Mesenchymal stem cell (in vitro differentiated cells and primary cell): ENCODE results near the gene SLIT3.

Experiments used
- DNase-seq: peaks from one replicate; pipeline ENCODE4 v3.0.0-alpha.2; 2013
- H2AFZ ChIP-seq: one replicate; pipeline ENCODE4 v1.6.1; 2013; ENCODE audit warnings: low read depth, mild to moderate bottlenecking, control low read depth, inconsistent platforms, low read length, moderate library complexity
- H2AK5ac ChIP-seq: 2 replicates; pipeline ENCODE4 v1.6.1; 2013; ENCODE audit warnings: low read length, moderate library complexity, mild to moderate bottlenecking, inconsistent platforms; ENCODE audit not compliant: severe bottlenecking
- H2BK120ac ChIP-seq: one replicate; pipeline ENCODE4 v1.6.1; 2013; ENCODE audit warnings: low read depth, mild to moderate bottlenecking, inconsistent platforms, low read length, moderate library complexity
- H2BK12ac ChIP-seq, 2 experiments: one replicate each; pipeline ENCODE4 v1.6.1; 2013; ENCODE audit warnings: inconsistent platforms in 2 of 2, low read length in 2 of 2, mild to moderate bottlenecking in 2 of 2, moderate library complexity in 2 of 2, control low read depth in 1 of 2
- H2BK15ac ChIP-seq: one replicate; pipeline ENCODE4 v1.6.1; 2013; ENCODE audit warnings: mild to moderate bottlenecking, low read depth, inconsistent platforms; ENCODE audit not compliant: poor library complexity, severe bottlenecking
- H2BK5ac ChIP-seq: 2 replicates; pipeline ENCODE4 v1.6.1; 2013; ENCODE audit warnings: low read depth, mild to moderate bottlenecking, low read length, control low read depth, inconsistent platforms; ENCODE audit not compliant: poor library complexity, severe bottlenecking
- H3K14ac ChIP-seq, 2 experiments: one replicate each; pipeline ENCODE4 v1.6.1; 2013; ENCODE audit warnings: inconsistent platforms in 2 of 2, low read length in 2 of 2, control low read depth in 1 of 2, mild to moderate bottlenecking in 1 of 2, moderate library complexity in 1 of 2
- H3K18ac ChIP-seq, 2 experiments: one replicate each; pipeline ENCODE4 v1.6.1; 2013; ENCODE audit warnings: inconsistent platforms in 2 of 2, low read length in 2 of 2, control low read depth in 1 of 2, low read depth in 1 of 2, mild to moderate bottlenecking in 1 of 2
- H3K23ac ChIP-seq, 2 experiments: one replicate each; pipeline ENCODE4 v1.6.1; 2013; ENCODE audit warnings: inconsistent platforms in 2 of 2, low read length in 2 of 2, mild to moderate bottlenecking in 2 of 2, moderate library complexity in 2 of 2, control low read depth in 1 of 2
- H3K27ac ChIP-seq: 2 replicates; pipeline ENCODE4 v1.5.1; 2013; ENCODE audit warnings: mild to moderate bottlenecking, moderate library complexity, low read length, control low read depth, inconsistent platforms; ENCODE audit not compliant: poor library complexity, severe bottlenecking
- H3K27me3 ChIP-seq, 2 experiments: 2 replicates each; pipeline versions ENCODE4 v1.6.1 to v1.7.0; 2013; ENCODE audit warnings: low read length in 2 of 2, mild to moderate bottlenecking in 2 of 2, moderate library complexity in 2 of 2, control low read depth in 1 of 2, inconsistent platforms in 1 of 2; ENCODE audit not compliant: control insufficient read depth in 1 of 2, insufficient read depth in 1 of 2
- H3K36me3 ChIP-seq, 2 experiments: 2 replicates each; pipeline versions ENCODE4 v1.6.1 to v1.7.0; 2013; ENCODE audit warnings: low read length in 2 of 2, control low read depth in 1 of 2, inconsistent platforms in 1 of 2, low read depth in 1 of 2, mild to moderate bottlenecking in 1 of 2; ENCODE audit not compliant: insufficient read depth in 2 of 2, control insufficient read depth in 1 of 2
- H3K4ac ChIP-seq, 2 experiments: one replicate each; pipeline ENCODE4 v1.6.1; 2013; ENCODE audit warnings: inconsistent platforms in 2 of 2, low read length in 2 of 2, mild to moderate bottlenecking in 2 of 2, moderate library complexity in 2 of 2, control low read depth in 1 of 2, low read depth in 1 of 2
- H3K4me1 ChIP-seq: 2 replicates; pipeline ENCODE4 v1.6.1; 2013; ENCODE audit warnings: low read depth, low read length, control low read depth; ENCODE audit not compliant: control insufficient read depth, insufficient read depth
- H3K4me2 ChIP-seq: 2 replicates; pipeline ENCODE4 v1.6.1; 2013; ENCODE audit warnings: low read length, mild to moderate bottlenecking, inconsistent platforms; ENCODE audit not compliant: poor library complexity, severe bottlenecking
- H3K4me3 ChIP-seq, 2 experiments: 2 replicates each; pipeline versions ENCODE4 v1.5.1 to v1.7.0; 2013; ENCODE audit warnings: low read length in 2 of 2, mild to moderate bottlenecking in 2 of 2, control low read depth in 1 of 2, low read depth in 1 of 2; ENCODE audit not compliant: insufficient read depth in 1 of 2
- H3K79me1 ChIP-seq: replicated peaks from 2 replicates; pipeline ENCODE4 v1.6.1; 2013; ENCODE audit warnings: mild to moderate bottlenecking, control low read depth, low read length, inconsistent platforms; ENCODE audit not compliant: poor library complexity, severe bottlenecking
- H3K9ac ChIP-seq: 2 replicates; pipeline ENCODE4 v1.7.0; 2013; ENCODE audit warnings: mild to moderate bottlenecking, low read length, moderate library complexity
- H3K9me3 ChIP-seq: 2 replicates; pipeline ENCODE4 v1.7.0; 2013; ENCODE audit warnings: mild to moderate bottlenecking, low read length; ENCODE audit not compliant: control insufficient read depth
- H4K8ac ChIP-seq: one replicate; pipeline ENCODE4 v1.6.1; 2013; ENCODE audit warnings: inconsistent platforms, mild to moderate bottlenecking, low read length, moderate library complexity
- H4K91ac ChIP-seq: one replicate; pipeline ENCODE4 v1.6.1; 2013; ENCODE audit warnings: mild to moderate bottlenecking, low read length, inconsistent platforms
- WGBS: methylation state at CpG from one replicate; pipeline ENCODE4 v1.1.7; 2013; ENCODE audit warnings: mixed read lengths; 5-methylcytosine and 5-hydroxymethylcytosine counted together

Gene SLIT3

DNA sequence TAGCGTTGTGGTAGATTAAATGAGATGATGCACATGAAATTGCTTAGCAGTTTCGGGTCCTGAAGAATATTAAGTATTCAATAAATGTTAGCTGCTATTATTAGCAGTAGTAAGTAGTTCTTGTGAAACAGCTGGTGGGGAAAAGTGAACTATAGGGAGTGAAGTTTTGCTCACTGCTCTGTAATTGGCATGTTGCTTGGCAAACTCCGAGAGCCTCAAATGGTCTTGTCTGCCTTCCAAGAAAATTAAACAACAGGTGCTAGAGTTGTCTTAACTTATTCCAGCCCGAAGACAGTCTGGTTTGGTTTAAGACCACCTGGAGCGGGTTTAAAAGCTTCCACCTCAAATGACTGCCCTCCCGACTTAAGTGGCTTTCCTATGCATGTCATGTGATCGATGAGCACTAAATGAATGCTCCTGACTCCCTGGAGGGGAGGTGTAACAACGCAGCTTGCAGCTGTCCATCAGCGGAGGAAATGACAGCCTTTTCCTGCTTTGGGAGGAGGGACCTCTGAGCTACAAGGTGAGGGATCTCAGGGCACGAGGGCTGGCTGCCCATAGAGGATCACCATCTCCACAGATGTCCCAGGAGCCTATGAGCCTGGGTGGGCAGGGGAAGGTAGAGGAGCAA lies 518.9 kb downstream of the SLIT3 start:
- Histone ChIP-seq H4K8ac (no peak overlapping the region), H3K27me3 (no peaks in the 10 kb centered on the region), H3K79me1 (no peaks in the 10 kb centered on the region), H3K23ac (no peak overlapping the region), H2AK5ac (no peak overlapping the region), H2BK120ac (no peak overlapping the region), H3K4me3 (no peak overlapping the region), H3K14ac (no peak overlapping the region), H4K91ac (no peak overlapping the region), H3K4me1 (no peaks in the 10 kb centered on the region), H3K36me3 (peaks cover 0 to 100% of the 10 kb centered on the region in 2 experiments), H3K9ac (no peak overlapping the region), H3K27ac (no peak overlapping the region), H3K9me3 (peaks cover 6% of the 10 kb centered on the region), H3K18ac (no peak overlapping the region), H3K4ac (no peak overlapping the region), H2BK5ac (no peak overlapping the region), H3K4me2 (no peak overlapping the region), H2BK15ac (no peak overlapping the region), H2AFZ (no peak overlapping the region), H2BK12ac (no peak overlapping the region)
- no peak for DNase-seq
- WGBS: 73% methylated on average over 10 of the region's 10 CpGs

DNA sequence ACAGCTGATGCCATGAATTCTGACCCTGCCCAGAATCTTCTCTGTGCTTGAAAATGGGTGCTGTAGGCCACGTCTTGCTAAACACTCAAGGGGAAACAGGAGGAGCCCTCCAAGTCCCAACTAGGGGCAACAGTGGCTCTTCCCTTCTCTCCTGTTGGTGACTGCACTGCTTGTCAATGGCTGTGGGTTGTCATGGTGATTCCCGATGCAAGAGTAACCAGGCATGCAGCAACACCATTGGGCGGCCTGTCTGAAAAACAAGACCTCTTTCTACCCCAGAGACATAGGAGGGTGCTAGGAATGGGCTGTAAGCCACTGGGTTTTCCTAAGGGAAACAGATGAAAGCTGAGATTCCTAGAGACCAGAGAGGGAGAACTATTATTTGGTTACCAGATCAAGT lies 520.1 kb downstream of the SLIT3 start:
- H3K14ac ChIP-seq: no peak overlapping the region

DNA sequence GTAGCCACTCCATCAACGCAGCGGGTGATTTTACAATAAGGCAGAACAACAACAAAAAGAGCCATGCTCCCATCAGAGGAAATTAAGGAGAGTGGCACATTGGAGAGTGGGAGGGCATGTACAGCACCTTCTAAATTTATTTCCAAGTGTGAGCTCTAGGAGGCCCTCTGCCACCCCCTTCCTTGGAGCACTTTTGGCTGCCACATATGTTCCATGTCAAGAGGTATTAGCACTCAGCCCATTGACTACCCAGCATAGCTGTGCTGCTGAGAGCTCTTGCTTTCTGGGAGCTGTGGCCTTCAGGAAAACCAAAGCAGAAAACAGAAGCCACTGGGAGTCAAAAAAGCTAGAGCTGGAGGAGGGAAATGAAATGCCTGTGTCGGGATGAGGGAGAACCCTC lies 521.6 kb downstream of the SLIT3 start:
- Histone ChIP-seq H2BK15ac (no peak overlapping the region), H3K27ac (no peak overlapping the region), H2AFZ (no peak overlapping the region), H2BK120ac (no peak overlapping the region), H3K4me3 (no peak overlapping the region), H3K36me3 (peaks cover 0 to 98% of the 10 kb centered on the region in 2 experiments), H3K23ac (no peak overlapping the region), H2BK5ac (no peak overlapping the region), H3K4me1 (no peaks in the 10 kb centered on the region), H3K27me3 (no peaks in the 10 kb centered on the region), H3K79me1 (no peaks in the 10 kb centered on the region), H3K4ac (no peak overlapping the region), H2BK12ac (no peak overlapping the region), H4K8ac (no peak overlapping the region), H4K91ac (no peak overlapping the region), H3K18ac (no peak overlapping the region), H3K4me2 (no peak overlapping the region), H3K9ac (no peak overlapping the region), H3K14ac (no peak overlapping the region), H2AK5ac (no peak overlapping the region), H3K9me3 (peaks cover 6% of the 10 kb centered on the region)
- 96% methylated on average over 2 of the region's 3 CpGs for WGBS
- no peak for DNase-seq

More for the DNA sequence above, 520.1 kb downstream of the SLIT3 start:
- H3K4me3 ChIP-seq: no peak overlapping the region
- H3K4me2 ChIP-seq: no peak overlapping the region
- peaks cover 6% of the 10 kb centered on the region for H3K9me3 ChIP-seq
- H2BK12ac ChIP-seq: no peak overlapping the region
- no peak overlapping the region for H2AK5ac ChIP-seq
- no peak overlapping the region for H3K27ac ChIP-seq
- H3K23ac ChIP-seq: no peak overlapping the region
- H3K79me1 ChIP-seq: no peaks in the 10 kb centered on the region
- no peak overlapping the region for H2BK15ac ChIP-seq
- DNase-seq: no peak
- H3K18ac ChIP-seq: no peak overlapping the region
- H4K91ac ChIP-seq: no peak overlapping the region
- H2BK120ac ChIP-seq: no peak overlapping the region
- no peak overlapping the region for H3K9ac ChIP-seq
- H2AFZ ChIP-seq: no peak overlapping the region
- no peaks in the 10 kb centered on the region for H3K4me1 ChIP-seq
- H4K8ac ChIP-seq: no peak overlapping the region
- 76% methylated on average over 1 of the region's 3 CpGs for WGBS
- H3K27me3 ChIP-seq: no peaks in the 10 kb centered on the region
- no peak overlapping the region for H2BK5ac ChIP-seq
- no peak overlapping the region for H3K4ac ChIP-seq
- peaks cover 0 to 100% of the 10 kb centered on the region in 2 experiments for H3K36me3 ChIP-seq

DNA sequence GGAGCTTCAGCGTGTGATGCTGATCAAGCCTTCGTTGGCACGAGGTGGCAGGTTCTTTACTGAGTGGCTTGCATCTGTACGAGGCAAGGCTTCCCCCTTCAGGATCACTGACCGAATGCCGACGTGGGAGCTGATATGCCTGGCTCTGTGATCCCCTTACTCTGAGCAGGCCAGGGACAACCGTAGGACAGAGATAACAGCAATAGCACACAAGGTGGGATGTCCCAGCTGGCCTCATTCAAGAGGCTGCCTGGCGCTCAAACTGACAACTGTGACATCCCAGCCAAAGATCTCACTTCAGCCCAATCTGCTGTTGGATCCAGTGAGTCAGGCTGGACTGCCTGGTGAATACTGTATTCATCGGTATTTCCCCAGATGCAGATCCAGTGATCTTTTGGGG lies 522.4 kb downstream of the SLIT3 start:
- DNase-seq: no peak
- no peak overlapping the region for H2BK15ac ChIP-seq
- no peak overlapping the region for H2BK5ac ChIP-seq
- no peak overlapping the region for H3K4me3 ChIP-seq
- H3K4me1 ChIP-seq: no peaks in the 10 kb centered on the region
- H3K79me1 ChIP-seq: no peaks in the 10 kb centered on the region
- peaks cover 0 to 98% of the 10 kb centered on the region in 2 experiments for H3K36me3 ChIP-seq
- no peak overlapping the region for H3K4ac ChIP-seq
- no peak overlapping the region for H3K9ac ChIP-seq
- H2AFZ ChIP-seq: no peak overlapping the region
- no peak overlapping the region for H2AK5ac ChIP-seq
- peaks cover under 1% of the 10 kb centered on the region for H3K9me3 ChIP-seq
- WGBS: 79% methylated on average over 10 of the region's 10 CpGs
- no peak overlapping the region for H3K14ac ChIP-seq
- no peak overlapping the region for H2BK120ac ChIP-seq
- no peak overlapping the region for H3K18ac ChIP-seq
- H3K27ac ChIP-seq: no peak overlapping the region
- H2BK12ac ChIP-seq: no peak overlapping the region
- H4K91ac ChIP-seq: no peak overlapping the region
- no peak overlapping the region for H4K8ac ChIP-seq
- peak overlapping the region in 1 of 2 experiments; percentile 51 for H3K23ac ChIP-seq
- H3K27me3 ChIP-seq: no peaks in the 10 kb centered on the region
- H3K4me2 ChIP-seq: no peak overlapping the region
